ENCODE results near the gene KCNK15. TPM values are rescaled to one million over a fixed set of nuclear protein-coding genes. Genes with fewer than 3 reads are reported as not detected.

Gene KCNK15
- total RNA-seq, 1 experiment from 2014 or later = 1.4 TPM

DNA sequence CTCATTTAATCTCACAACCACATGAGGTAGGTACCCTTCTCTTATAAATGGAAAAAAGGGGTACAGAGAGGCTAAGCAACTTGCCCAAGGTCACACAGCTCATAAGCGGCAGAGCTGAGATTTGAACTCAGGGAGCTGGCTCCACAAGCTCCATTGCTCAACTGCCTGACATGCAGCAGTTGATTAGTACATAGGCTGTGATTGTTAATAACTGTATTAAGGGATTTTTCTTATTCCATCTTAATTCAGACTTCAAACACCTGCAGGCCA is 23.9 kb upstream of the KCNK15 start:
- ChIA-PET CTCF (interaction anchor here (0.6 to 4.7 kb wide), 6 partner anchors 9 to 190 kb away, joined by 3 to 36 read pairs (median 7); no protein-coding TSS in a partner anchor), POLR2A (interaction anchor here (0.6 to 9.2 kb wide), 11 partner anchors 9 to 171 kb away, joined by 3 to 138 read pairs (median 5); partner anchors contain the start of gene YWHAB)
- intact Hi-C loops (cut with micrococcal nuclease) = loop anchor here (1.0 kb wide), 1 partner anchor 8 kb away; no protein-coding TSS in a partner anchor
- H3K36me3 Mint-ChIP-seq (ENCODE audit: insufficient read depth, unreplicated experiment) = peaks cover 17% of the 10 kb centered on the region
- peak overlapping the region; percentile 90 for H3K27ac Mint-ChIP-seq (ENCODE audit: low read depth, unreplicated experiment)
- BruUV-seq (replicated peaks) = no TSS peak
- no peaks in the 10 kb centered on the region for H3K9me3 Mint-ChIP-seq (ENCODE audit: unreplicated experiment)
- H3K4me1 Mint-ChIP-seq (ENCODE audit: insufficient read depth, unreplicated experiment) = peaks cover 31% of the 10 kb centered on the region
- DNase-seq (ENCODE audit: unreplicated experiment) = no peak
- no peaks in the 10 kb centered on the region for H3K27me3 Mint-ChIP-seq (ENCODE audit: insufficient read depth, unreplicated experiment)
- TF ChIP-seq, protein P1, sequence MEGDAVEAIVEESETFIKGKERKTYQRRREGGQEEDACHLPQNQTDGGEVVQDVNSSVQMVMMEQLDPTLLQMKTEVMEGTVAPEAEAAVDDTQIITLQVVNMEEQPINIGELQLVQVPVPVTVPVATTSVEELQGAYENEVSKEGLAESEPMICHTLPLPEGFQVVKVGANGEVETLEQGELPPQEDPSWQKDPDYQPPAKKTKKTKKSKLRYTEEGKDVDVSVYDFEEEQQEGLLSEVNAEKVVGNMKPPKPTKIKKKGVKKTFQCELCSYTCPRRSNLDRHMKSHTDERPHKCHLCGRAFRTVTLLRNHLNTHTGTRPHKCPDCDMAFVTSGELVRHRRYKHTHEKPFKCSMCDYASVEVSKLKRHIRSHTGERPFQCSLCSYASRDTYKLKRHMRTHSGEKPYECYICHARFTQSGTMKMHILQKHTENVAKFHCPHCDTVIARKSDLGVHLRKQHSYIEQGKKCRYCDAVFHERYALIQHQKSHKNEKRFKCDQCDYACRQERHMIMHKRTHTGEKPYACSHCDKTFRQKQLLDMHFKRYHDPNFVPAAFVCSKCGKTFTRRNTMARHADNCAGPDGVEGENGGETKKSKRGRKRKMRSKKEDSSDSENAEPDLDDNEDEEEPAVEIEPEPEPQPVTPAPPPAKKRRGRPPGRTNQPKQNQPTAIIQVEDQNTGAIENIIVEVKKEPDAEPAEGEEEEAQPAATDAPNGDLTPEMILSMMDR (IDR thresholded peaks at IDR 0.05; ENCODE audit: unreplicated experiment) = no peak
- no peak overlapping the region for H3K4me3 Mint-ChIP-seq (ENCODE audit: unreplicated experiment)

GRCh38 chr20:44722990-44723389 is 22.7 kb upstream of the KCNK15 start:
- Mint-ChIP-seq H3K27me3 (ENCODE audit: insufficient read depth, unreplicated experiment) (no peaks in the 10 kb centered on the region), H3K27ac (ENCODE audit: low read depth, unreplicated experiment) (peak overlapping the region; percentile 35), H3K4me3 (ENCODE audit: unreplicated experiment) (no peak overlapping the region), H3K9me3 (ENCODE audit: unreplicated experiment) (no peaks in the 10 kb centered on the region), H3K36me3 (ENCODE audit: insufficient read depth, unreplicated experiment) (peaks cover 18% of the 10 kb centered on the region), H3K4me1 (ENCODE audit: insufficient read depth, unreplicated experiment) (peaks cover 34% of the 10 kb centered on the region)
- ChIA-PET POLR2A (interaction anchor here (0.8 to 1.5 kb wide), 2 partner anchors 9 to 162 kb away, joined by 3 read pairs; partner anchors contain the start of gene YWHAB), CTCF (interaction anchor here (0.7 to 4.7 kb wide), 4 partner anchors 8 to 40 kb away, joined by 3 to 36 read pairs (median 16); partner anchors contain the start of gene CCN5)
- intact Hi-C loops (cut with micrococcal nuclease) = no loop called here
- TF ChIP-seq, protein P1 (IDR thresholded peaks at IDR 0.05; ENCODE audit: unreplicated experiment) = no peak
- no TSS peak for BruUV-seq (replicated peaks)
- DNase-seq (ENCODE audit: unreplicated experiment) = no peak

- H3K9me3 Mint-ChIP-seq (ENCODE audit: unreplicated experiment) = no peaks in the 10 kb centered on the region
- H3K4me1 Mint-ChIP-seq (ENCODE audit: insufficient read depth, unreplicated experiment) = peaks cover 34% of the 10 kb centered on the region
- TF ChIP-seq, protein P1 (IDR thresholded peaks at IDR 0.05; ENCODE audit: unreplicated experiment) = no peak
- CTCF ChIA-PET = interaction anchor here (0.7 to 4.7 kb wide), 6 partner anchors 9 to 42 kb away, joined by 3 to 36 read pairs (median 4); partner anchors contain the start of gene CCN5
- intact Hi-C loops (cut with micrococcal nuclease) = no loop called here
- no peak for DNase-seq (ENCODE audit: unreplicated experiment)
- no peaks in the 10 kb centered on the region for H3K27me3 Mint-ChIP-seq (ENCODE audit: insufficient read depth, unreplicated experiment)
- POLR2A ChIA-PET = interaction anchor here (0.6 to 1.5 kb wide), 4 partner anchors 9 to 1152 kb away, joined by 3 read pairs; partner anchors contain the start of gene YWHAB
- no TSS peak for BruUV-seq (replicated peaks)
- H3K4me3 Mint-ChIP-seq (ENCODE audit: unreplicated experiment) = no peak overlapping the region
- H3K36me3 Mint-ChIP-seq (ENCODE audit: insufficient read depth, unreplicated experiment) = peaks cover 18% of the 10 kb centered on the region
- H3K27ac Mint-ChIP-seq (ENCODE audit: low read depth, unreplicated experiment) = no peak overlapping the region
Observed at GRCh38 chr20:44723391-44723790, 22.3 kb upstream of the KCNK15 start.

DNA sequence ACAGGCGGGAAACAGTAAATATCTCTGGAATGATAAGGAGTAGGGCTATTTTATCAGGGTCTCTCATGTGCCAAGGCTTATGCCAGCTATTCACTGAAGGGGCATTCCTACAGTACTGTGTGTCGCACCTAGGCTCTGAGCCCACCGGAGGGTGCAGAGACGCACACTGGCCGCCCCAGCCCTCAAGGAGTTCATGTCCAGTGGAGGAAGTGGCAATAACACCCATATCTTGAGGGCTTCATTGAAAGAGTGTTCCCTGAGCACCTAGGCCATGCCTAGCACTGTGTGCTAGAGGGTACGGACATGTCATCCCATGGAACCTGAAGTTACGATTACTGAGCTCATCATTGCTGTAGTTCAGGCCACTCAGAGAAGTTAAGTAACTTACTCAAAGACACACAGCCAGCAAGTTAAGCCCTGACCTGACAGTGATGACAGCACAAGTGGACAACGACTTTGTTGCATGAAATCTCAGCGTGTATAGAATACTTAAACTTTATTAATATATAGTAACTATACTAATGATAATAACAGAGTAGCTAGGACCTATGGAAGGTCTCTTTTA is 21.8 kb upstream of the KCNK15 start:
- ChIA-PET POLR2A (interaction anchor here (0.5 to 1.5 kb wide), 4 partner anchors 22 to 1152 kb away, joined by 3 read pairs; partner anchors contain the start of gene YWHAB), CTCF (interaction anchor here (0.6 to 4.7 kb wide), 7 partner anchors 9 to 588 kb away, joined by 3 to 36 read pairs (median 3); partner anchors contain the start of gene CCN5)
- H3K9me3 Mint-ChIP-seq (ENCODE audit: unreplicated experiment) = no peaks in the 10 kb centered on the region
- TF ChIP-seq, protein P1 (IDR thresholded peaks at IDR 0.05; ENCODE audit: unreplicated experiment) = no peak
- H3K27me3 Mint-ChIP-seq (ENCODE audit: insufficient read depth, unreplicated experiment) = no peaks in the 10 kb centered on the region
- no peak for DNase-seq (ENCODE audit: unreplicated experiment)
- peaks cover 18% of the 10 kb centered on the region for H3K36me3 Mint-ChIP-seq (ENCODE audit: insufficient read depth, unreplicated experiment)
- peaks cover 39% of the 10 kb centered on the region for H3K4me1 Mint-ChIP-seq (ENCODE audit: insufficient read depth, unreplicated experiment)
- no peak overlapping the region for H3K4me3 Mint-ChIP-seq (ENCODE audit: unreplicated experiment)
- BruUV-seq (replicated peaks) = no TSS peak
- intact Hi-C loops (cut with micrococcal nuclease) = no loop called here
- no peak overlapping the region for H3K27ac Mint-ChIP-seq (ENCODE audit: low read depth, unreplicated experiment)

Data from MCF 10A (cell line).